NB4 (cell line): ENCODE measurements around the gene ELOA.

Experiments
- CTCF ChIP-seq: IDR thresholded peaks from one replicate; pipeline ENCODE4 v1.5.1; 2012; ENCODE audit warnings: low read depth, low read length
- MAX ChIP-seq: IDR thresholded peaks from 2 replicates; pipeline ENCODE4 v1.6.1; 2011; ENCODE audit warnings: low read depth, low read length

GRCh38 chr1:23788695-23789094, 45.4 kb downstream of the ELOA start:
- no peak for TF ChIP-seq CTCF
- TF ChIP-seq MAX, result no peak
